Stimulated activated CD4-positive, alpha-beta T cell treated with anti-CD3 and anti-CD28 coated beads, TNF-alpha, amount 100 ng/mL, for 24 hours (primary cell): ENCODE data around the gene CCDC185.

Experiments used
- DNase-seq, 3 experiments: peaks; one replicate each; pipeline ENCODE4 v3.0.0-alpha.2; 2020; ENCODE audit warnings: low read depth in 3 of 3

CCDC185 gene

DNA sequence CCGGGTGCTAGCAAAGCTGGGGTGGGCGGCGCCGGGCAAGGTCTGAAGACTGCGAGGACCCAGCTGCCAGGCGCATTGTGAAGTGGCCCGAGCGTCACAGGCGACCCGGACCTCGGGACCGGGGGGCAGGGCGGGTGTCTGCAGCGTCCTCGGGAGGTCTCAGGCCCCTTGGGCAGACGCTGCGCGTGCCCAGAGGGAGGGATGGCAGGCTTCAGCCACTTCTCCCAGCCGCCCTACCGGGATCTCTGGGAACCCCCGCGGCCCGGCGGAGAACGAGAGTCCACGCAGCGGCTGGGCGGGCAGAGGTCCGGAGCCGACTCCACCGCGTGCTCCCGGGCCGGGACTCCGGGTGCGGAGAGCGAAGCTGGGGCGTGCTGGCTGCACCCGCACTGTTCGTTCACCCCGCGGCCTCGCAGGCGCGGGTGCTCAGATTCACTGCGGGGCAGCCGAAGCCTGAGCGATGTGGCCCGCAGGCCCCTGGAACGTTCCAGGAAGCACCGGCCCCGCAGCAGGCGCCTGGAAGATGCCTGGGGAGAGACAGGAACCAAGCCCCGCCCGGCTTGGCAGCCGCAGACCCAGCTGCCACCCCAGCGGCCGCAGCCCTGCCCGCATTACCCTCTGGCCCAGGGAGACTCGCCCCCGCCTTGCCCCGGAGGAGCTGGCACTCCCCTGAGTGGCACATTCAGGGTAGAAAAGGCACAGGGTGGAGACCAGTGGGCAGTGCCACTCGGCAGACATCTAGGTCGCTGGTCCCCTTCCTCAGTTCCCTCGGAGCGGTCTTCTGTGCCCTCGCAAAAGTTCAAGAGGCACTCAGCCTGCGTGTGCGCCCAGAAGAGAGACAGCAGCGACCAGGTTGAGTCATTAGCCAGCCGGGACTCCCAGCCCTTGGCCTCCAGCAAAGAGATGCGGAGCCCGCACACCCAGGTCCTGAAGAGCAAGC is at the start of gene CCDC185:
Gene CCDC185 (plus strand): TSS at position 141 of the 940 bp plus-strand sequence. CDS start 61 bp downstream, at position 202.
- DNase-seq: no peak

DNA sequence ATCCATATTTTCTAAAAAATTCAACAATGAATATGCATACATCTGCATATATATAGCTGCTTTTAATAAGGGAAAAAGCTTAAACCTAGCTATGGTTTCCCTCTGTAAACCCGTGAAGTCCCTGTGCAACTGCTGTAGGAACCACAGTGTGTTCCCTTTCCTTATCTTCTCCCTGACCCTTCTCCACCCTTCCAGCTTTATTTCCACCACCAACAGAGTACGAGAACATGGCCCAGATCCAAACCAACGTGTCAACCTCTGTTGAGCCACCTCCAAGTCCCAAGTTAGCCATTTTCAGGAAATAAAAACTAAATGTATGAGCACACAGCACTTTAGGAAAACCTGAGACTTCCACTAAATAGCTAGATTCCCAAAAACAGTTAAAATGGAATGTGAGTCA is 49.5 kb upstream of the CCDC185 start:
- no peak for DNase-seq

DNA sequence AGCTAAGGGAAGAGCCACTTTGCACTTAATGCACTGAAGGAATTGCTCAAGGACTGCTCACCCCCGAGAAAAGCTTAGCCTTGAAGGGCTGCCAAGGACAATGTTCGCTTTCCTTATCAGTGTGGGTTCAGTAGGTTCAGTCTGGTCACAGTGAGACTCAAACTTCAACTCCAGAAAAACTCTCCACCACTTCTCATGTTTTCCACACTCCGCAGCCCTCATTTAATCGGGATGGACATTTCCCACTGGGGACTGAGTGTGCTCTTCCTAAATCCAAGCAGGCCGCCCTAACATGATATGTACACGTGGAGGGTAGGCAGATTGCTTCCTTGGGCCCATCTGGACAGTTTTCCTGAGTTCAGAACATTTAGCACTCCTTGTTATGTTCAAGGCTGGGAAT is 48.7 kb upstream of the CCDC185 start:
- DNase-seq: no peak

- no peak for DNase-seq
Measured at GRCh38 chr1:223345720-223346119, 47.5 kb upstream of the CCDC185 start.

DNA sequence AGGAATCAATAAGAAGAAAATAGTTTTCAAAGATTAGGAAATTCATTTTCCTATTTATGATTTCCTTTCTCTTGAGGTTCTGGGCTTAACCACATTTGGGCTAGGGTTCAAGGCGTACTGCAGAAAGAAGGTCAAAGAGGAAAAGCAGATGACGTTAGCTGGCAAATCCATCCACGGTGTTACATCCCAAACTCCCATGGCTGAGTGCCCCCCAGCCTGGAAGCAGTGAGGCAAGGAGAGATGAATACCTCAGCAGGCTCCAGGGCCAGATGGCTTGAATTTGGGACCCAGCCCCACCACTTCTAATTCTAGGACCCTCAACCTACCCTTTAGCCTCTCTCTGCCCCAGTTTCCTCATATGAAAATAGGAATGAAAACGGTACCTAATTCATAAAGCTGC is 46.9 kb upstream of the CCDC185 start:
- no peak for DNase-seq

DNA sequence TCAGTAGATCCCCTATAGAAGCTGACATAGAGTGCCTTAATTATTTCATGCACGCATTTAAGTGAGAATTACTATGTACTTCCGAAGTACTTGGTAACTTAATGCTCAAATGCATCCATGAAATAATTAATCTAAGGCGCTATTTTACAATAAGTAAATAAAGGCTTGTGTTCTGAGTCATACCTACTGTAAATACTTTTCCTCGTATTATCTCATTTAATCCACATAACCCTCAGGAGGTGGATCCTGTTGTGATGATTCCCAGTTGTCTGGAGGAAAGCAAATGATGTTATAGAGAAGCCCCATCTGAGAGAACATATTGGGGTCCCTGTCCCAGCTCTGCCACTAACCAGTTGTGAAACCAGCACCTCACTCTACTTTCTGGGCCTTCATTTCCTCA is 45.6 kb upstream of the CCDC185 start:
- DNase-seq: no peak

GRCh38 chr1:223348439-223348838 is 44.8 kb upstream of the CCDC185 start:
- no peak for DNase-seq

- DNase-seq: no peak
Measured at GRCh38 chr1:223349241-223349640, 44.0 kb upstream of the CCDC185 start.

- DNase-seq: no peak
Measured at GRCh38 chr1:223350361-223350908, 42.8 kb upstream of the CCDC185 start.

DNA sequence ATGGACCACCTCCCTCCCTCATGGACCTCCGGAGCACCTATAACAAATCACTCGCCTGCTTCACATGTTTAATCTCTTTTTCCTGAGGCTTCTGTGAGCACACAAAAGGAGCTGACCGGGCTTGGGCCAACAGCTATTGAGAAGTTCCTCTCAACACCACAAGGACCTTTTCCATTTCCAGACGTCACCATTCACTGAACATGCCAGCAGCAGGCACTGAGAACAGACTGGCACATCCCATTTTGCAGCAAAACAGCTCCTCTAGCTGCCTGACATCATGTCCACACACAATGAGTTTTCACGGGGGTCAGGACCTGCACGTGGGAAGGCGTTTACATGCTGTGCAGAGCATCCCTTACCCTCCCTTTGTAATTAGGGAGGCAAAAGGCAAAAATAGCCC is 40.3 kb upstream of the CCDC185 start:
- no peak for DNase-seq

- DNase-seq: no peak
Measured at GRCh38 chr1:223353939-223354338, 39.3 kb upstream of the CCDC185 start.

DNA sequence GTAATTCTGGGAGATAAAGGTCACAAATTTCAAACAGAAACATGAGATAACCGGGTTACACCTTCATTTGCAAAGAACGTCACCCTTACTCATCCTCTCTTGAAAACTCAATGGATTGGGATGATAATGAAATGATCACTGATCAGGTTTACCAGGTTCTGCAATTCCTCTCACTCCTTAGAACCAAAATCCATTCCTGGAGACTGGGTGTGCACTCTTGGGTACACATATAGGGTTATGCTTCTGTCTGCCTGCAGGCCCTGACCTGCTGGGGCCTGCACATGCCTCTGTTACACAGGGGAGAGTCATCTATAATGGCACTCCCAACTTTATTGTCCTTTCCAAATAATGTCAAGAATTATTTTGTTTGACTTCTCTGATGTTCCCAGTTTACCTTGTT is 37.5 kb upstream of the CCDC185 start:
- no peak for DNase-seq

DNA sequence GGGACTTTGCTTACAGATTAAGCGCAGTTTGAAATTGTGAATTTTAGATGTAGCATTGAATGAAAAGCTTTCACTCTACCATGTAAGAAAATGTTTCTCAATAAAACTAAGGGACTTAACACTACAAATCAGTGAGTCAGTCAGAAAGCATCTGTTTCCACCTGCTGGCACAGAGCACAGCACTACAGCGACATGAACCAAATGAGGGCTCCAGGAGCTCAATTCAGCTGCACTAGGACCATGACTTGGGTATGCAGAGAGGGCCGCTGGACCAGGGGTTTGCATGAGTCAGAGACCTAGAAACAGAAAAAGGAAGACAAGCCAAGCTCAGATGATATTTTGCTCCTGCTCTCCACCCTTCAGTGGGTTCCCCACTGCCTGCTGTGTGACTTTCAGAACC is 34.4 kb upstream of the CCDC185 start:
- no peak for DNase-seq

GRCh38 chr1:223363057-223363855 is 30.0 kb upstream of the CCDC185 start:
- DNase-seq: peak in 1 of 3 experiments; percentile 24

- DNase-seq: peak; percentile 32 to 59 (median 41)
Measured at GRCh38 chr1:223363856-223364684, 29.1 kb upstream of the CCDC185 start, which contains the start of gene SUSD4. Gene SUSD4 (minus strand): TSS chr1:223364176. CDS start chr1:223363425, 751 bp downstream.

DNA sequence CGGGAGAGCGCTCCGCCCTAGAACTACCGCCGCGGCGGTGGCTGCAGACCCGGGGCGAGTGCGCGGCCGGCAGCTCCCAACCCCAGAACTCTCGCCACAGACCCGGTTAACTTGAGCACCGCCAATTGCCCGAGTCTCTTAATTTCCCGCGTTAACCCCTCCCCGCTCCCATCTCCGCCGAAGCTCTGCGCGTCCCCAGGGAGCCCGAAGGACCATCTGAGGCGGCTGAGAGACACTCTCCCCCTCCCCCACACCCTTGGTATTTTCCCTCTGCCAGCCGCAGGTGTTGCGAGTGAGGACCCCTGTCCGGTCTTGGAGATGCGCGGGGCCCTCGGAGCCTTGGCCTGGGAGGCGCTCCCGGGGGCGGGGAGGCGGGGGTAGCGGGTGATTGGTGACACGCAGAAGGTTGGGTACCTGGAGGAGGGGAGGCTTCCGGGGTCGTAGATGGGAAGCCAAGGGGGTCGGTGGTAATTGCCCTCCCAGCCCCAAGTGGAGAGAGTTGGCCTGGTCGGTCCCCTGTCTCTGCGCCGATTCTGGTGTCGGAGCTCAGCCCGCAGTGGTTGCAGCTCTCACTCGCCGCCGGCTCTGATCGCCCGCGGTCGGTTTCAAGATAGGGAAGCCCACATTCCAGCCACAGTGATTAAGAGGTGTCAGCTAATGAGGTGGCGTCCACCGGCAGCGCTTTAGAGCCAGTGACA is 28.4 kb upstream of the CCDC185 start:
- DNase-seq: peak in 1 of 3 experiments; percentile 4

- DNase-seq: no peak
Measured at GRCh38 chr1:223374064-223374610, 19.1 kb upstream of the CCDC185 start.

DNA sequence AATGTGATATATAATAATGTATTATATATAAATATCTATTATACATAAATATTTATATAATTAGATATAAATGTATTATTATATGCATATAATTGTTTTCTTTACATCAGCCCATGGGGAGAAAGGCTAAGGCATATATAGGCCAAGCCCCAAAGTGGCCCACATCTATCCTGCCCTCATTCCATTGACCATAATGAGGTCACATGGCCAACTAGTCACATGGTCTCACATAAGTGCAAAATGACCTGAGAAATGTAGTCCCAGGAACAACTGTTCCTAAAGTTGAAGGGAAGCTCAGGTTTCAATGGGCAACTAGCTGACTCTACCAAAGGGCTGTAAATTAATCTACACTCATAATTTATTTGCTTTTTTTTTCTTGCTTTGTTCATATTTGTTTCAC is 14.5 kb upstream of the CCDC185 start:
- DNase-seq: no peak

DNA sequence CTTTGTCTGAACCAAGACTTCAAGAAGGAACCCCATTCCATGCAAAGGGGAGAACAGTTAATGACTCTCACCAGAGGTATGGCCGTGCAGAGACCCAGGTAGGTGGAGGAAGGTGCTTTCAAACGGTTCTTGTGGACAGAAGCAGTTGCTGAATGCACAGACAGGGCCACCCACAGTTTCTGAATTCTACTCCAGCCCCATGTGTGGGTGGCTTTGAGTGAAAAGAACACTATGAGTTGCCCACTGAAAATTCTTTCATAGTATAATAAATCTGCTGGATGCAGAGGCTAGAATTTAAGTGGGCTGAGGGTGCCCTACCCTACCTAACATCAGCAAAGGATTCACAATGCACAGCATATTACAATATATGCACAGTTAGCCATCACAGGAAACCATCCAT is 7.2 kb upstream of the CCDC185 start:
- no peak for DNase-seq

DNA sequence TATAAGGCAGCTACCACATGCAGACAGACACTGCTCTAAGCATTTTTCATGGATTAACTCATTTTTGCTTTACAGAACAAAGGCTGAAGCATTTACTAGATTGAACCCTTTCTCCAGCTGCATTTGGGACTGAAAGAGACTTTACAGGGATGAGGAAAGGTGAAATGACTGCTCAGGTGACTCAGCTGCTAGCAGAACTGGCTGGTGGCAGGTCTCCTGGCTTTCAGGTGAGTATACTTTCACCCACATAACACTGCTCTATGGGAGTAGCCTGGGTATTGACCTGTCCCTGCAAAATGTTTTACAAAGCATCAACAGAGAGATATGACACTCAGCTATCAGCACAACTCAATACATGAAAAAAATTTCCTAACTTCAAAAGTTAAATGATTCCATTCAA is 2.6 kb upstream of the CCDC185 start:
- no peak for DNase-seq
